ENCODE data around the gene PCDHGC5.

The PCDHGC5 gene

DNA sequence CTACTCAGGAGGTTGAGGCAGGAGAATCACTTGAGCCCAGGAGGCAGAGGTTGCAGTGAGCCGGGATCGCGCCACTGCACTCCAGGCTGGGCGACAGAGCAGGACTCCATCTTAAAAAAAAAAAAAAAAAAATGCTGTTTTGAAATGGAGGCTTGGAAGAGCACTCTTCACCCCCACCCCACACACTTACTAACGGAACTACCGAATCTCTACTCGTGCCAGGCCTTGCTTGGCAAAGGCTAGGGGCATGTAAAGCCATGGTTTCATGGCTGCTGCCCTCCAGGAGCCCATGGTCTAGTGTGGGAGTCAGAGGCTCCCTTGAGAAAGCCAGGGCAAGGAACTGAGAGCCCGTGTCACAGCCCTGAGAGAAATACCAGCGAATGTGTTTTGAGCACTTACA lies 21.3 kb downstream of the PCDHGC5 start:
- peaks cover 21% of the 10 kb centered on the region for H3K4me1 Mint-ChIP-seq
- no peak for ATAC-seq (replicated peaks; ENCODE audit: extremely low read depth, poor library complexity, severe bottlenecking)
- peaks cover 25% of the 10 kb centered on the region for H3K36me3 Mint-ChIP-seq (ENCODE audit: insufficient read depth)
- H3K27me3 Mint-ChIP-seq = peaks cover under 1% of the 10 kb centered on the region
- H3K27ac Mint-ChIP-seq (ENCODE audit: low read depth) = peak overlapping the region; percentile 70
- DNase-seq (ENCODE audit: low spot score in 2 of 2) = no peak
- no peak overlapping the region for H3K4me3 Mint-ChIP-seq
- H3K9me3 Mint-ChIP-seq = no peaks in the 10 kb centered on the region

DNA sequence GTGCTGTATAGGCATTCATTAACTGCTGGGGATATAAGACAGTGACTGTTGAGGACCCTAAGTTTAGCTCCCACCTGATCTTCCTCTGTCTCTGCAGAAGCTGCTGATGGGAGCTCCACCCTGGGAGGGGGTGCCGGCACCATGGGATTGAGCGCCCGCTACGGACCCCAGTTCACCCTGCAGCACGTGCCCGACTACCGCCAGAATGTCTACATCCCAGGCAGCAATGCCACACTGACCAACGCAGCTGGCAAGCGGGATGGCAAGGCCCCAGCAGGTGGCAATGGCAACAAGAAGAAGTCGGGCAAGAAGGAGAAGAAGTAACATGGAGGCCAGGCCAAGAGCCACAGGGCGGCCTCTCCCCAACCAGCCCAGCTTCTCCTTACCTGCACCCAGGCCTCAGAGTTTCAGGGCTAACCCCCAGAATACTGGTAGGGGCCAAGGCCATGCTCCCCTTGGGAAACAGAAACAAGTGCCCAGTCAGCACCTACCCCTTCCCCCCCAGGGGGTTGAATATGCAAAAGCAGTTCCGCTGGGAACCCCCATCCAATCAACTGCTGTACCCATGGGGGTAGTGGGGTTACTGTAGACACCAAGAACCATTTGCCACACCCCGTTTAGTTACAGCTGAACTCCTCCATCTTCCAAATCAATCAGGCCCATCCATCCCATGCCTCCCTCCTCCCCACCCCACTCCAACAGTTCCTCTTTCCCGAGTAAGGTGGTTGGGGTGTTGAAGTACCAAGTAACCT lies 22.1 kb downstream of the PCDHGC5 start:
- no peak for DNase-seq (ENCODE audit: low spot score in 2 of 2)
- peaks cover 28% of the 10 kb centered on the region for H3K36me3 Mint-ChIP-seq (ENCODE audit: insufficient read depth)
- no peak for ATAC-seq (replicated peaks; ENCODE audit: extremely low read depth, poor library complexity, severe bottlenecking)
- peaks cover 21% of the 10 kb centered on the region for H3K4me1 Mint-ChIP-seq
- no peak overlapping the region for H3K4me3 Mint-ChIP-seq
- H3K9me3 Mint-ChIP-seq = no peaks in the 10 kb centered on the region
- no peaks in the 10 kb centered on the region for H3K27me3 Mint-ChIP-seq
- H3K27ac Mint-ChIP-seq (ENCODE audit: low read depth) = no peak overlapping the region

DNA sequence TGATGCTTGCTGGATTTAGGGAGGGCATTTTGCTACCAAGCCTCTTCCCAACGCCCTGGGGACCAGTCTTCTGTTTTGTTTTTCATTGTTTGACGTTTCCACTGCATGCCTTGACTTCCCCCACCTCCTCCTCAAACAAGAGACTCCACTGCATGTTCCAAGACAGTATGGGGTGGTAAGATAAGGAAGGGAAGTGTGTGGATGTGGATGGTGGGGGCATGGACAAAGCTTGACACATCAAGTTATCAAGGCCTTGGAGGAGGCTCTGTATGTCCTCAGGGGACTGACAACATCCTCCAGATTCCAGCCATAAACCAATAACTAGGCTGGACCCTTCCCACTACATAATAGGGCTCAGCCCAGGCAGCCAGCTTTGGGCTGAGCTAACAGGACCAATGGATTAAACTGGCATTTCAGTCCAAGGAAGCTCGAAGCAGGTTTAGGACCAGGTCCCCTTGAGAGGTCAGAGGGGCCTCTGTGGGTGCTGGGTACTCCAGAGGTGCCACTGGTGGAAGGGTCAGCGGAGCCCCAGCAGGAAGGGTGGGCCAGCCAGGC lies 23.0 kb downstream of the PCDHGC5 start:
- Mint-ChIP-seq H3K4me1 (peaks cover 21% of the 10 kb centered on the region), H3K36me3 (ENCODE audit: insufficient read depth) (peaks cover 36% of the 10 kb centered on the region), H3K27ac (ENCODE audit: low read depth) (peak overlapping the region; percentile 12), H3K27me3 (no peaks in the 10 kb centered on the region), H3K9me3 (no peaks in the 10 kb centered on the region), H3K4me3 (peak overlapping the region; percentile 69)
- DNase-seq (ENCODE audit: low spot score in 2 of 2) (no peak), ATAC-seq (replicated peaks; ENCODE audit: extremely low read depth, poor library complexity, severe bottlenecking) (no peak)

DNA sequence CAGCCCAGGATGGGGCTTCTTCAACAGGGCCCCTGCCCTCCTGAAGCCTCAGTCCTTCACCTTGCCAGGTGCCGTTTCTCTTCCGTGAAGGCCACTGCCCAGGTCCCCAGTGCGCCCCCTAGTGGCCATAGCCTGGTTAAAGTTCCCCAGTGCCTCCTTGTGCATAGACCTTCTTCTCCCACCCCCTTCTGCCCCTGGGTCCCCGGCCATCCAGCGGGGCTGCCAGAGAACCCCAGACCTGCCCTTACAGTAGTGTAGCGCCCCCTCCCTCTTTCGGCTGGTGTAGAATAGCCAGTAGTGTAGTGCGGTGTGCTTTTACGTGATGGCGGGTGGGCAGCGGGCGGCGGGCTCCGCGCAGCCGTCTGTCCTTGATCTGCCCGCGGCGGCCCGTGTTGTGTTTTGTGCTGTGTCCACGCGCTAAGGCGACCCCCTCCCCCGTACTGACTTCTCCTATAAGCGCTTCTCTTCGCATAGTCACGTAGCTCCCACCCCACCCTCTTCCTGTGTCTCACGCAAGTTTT lies 23.6 kb downstream of the PCDHGC5 start:
- Mint-ChIP-seq H3K27ac (ENCODE audit: low read depth) (peak overlapping the region; percentile 12), H3K27me3 (no peaks in the 10 kb centered on the region), H3K9me3 (no peaks in the 10 kb centered on the region), H3K4me3 (peak overlapping the region; percentile 69), H3K4me1 (peaks cover 21% of the 10 kb centered on the region), H3K36me3 (ENCODE audit: insufficient read depth) (peaks cover 39% of the 10 kb centered on the region)
- ATAC-seq (replicated peaks; ENCODE audit: extremely low read depth, poor library complexity, severe bottlenecking) = peak; percentile 53
- DNase-seq (ENCODE audit: low spot score in 2 of 2) = peak; percentile 66 to 80

DNA sequence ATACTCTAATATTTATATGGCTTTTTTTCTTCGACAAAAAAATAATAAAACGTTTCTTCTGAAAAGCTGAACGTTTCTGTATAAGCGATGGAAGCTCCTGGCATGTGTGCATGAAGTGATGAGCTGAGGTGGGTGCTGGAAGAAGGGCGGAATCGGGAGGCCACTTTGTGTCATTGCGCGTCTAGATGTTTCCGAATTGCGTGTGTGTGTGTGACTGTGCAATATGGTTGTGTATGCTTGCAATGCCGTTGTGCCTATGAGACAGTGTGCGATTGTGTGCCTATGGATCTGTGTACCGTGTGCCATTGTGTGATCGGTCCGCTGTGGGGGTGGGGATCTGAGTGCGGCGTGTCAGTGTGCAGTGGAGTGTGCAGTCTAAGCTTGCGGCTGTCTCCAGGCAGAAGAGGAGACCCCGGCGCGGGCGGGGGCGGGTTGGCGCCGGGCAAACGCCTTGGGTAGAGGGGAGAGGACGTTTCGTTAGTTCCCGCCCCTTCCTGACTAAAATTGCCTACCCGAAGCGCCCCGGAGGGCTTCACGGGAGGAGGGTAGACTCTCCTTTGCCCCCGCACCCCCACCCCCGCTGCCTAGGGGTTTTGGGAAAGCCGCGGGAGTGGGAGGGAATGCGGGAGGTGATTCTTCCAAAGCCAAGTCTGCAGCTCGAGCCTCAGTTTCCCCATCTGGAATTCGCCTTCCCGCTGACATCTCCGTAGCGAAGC lies 24.2 kb downstream of the PCDHGC5 start:
- Mint-ChIP-seq H3K27me3 (no peaks in the 10 kb centered on the region), H3K9me3 (no peaks in the 10 kb centered on the region), H3K4me1 (peaks cover 21% of the 10 kb centered on the region), H3K36me3 (ENCODE audit: insufficient read depth) (peaks cover 45% of the 10 kb centered on the region), H3K4me3 (peak overlapping the region; percentile 69), H3K27ac (ENCODE audit: low read depth) (peak overlapping the region; percentile 12)
- ATAC-seq (replicated peaks; ENCODE audit: extremely low read depth, poor library complexity, severe bottlenecking) = peak; percentile 25
- DNase-seq (ENCODE audit: low spot score in 2 of 2) = no peak

DNA sequence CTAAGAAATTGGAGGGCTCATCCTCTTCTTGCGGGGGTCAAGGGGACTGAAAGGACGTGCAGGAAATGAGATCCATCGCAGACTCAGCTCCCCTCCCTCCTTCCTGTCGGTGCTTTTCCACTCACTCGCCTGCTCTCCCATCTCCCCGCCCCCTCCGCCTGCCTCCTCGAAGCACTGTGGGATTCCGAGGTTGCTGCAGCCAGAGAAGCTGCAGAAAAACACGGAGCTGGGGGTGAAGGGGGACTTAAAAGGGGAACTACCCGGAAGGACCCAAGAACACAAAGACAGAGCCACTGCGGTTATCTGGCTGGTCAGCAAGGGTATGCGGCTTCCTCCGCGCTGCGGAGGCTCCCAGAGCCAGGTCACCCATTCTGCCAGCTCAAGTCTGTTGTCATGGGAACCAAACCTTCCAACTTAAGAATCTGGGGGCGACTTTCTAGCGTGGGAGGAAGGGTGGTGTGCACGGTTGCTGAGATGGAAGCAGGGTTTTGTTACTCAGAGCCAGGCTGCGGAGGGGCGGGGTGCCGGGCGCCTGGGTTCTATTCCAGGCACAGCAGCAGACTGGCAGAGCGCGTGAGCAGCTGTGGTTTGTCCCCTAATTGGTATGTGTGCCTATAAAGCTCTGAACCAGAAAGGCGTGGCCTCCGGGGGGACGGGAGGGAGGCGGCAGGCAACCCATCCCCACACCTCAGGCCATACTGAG lies 24.9 kb downstream of the PCDHGC5 start:
- DNase-seq (ENCODE audit: low spot score in 2 of 2) (no peak), ATAC-seq (replicated peaks; ENCODE audit: extremely low read depth, poor library complexity, severe bottlenecking) (no peak)
- H3K27ac Mint-ChIP-seq (ENCODE audit: low read depth) = peak overlapping the region; percentile 12
- peaks cover 21% of the 10 kb centered on the region for H3K4me1 Mint-ChIP-seq
- peak overlapping the region; percentile 69 for H3K4me3 Mint-ChIP-seq
- H3K36me3 Mint-ChIP-seq (ENCODE audit: insufficient read depth) = peaks cover 52% of the 10 kb centered on the region
- H3K27me3 Mint-ChIP-seq = no peaks in the 10 kb centered on the region
- H3K9me3 Mint-ChIP-seq = no peaks in the 10 kb centered on the region

DNA sequence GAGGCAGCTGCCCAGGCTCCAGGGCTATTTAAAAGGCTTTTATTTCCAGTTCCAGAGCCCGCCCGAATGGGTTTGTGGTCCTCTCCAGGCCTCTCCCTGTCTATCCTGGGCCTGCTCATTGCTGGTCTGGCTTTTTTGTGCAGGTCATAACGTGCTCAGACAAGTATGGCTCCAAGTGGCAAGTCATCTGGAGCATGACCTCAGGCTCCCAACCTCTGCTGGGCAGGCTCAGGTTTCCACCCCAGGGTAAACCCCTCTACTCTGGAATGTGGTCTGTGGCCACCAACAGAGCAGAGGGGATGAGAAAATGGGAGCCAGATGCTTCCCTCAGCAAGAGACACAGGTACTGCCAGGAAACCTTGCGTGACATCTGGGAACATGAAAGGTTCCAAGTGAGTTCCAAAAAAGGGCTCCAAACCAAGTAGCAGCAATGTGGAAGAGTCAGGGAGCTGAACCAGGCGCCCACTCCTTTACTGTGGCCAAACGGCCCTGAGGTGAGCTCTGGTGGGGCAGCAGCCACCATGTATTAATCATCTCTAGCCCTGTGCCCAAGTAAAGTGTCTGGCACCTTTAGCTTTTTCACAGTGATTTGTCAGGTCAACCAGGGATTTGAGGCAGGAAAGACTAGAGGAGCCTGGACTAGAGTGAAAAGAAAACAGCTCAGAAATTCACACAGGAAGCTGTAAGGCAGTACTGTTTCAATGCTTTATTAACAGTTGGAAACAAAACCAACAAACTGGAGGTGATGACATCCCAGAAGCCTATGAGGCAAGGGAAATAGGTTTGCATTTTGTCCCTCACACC lies 25.7 kb downstream of the PCDHGC5 start:
- DNase-seq (ENCODE audit: low spot score in 2 of 2) (no peak), ATAC-seq (replicated peaks; ENCODE audit: extremely low read depth, poor library complexity, severe bottlenecking) (no peak)
- Mint-ChIP-seq H3K4me1 (peaks cover 21% of the 10 kb centered on the region), H3K27ac (ENCODE audit: low read depth) (no peak overlapping the region), H3K4me3 (peak overlapping the region; percentile 69), H3K27me3 (no peaks in the 10 kb centered on the region), H3K36me3 (ENCODE audit: insufficient read depth) (peaks cover 54% of the 10 kb centered on the region), H3K9me3 (no peaks in the 10 kb centered on the region)

DNA sequence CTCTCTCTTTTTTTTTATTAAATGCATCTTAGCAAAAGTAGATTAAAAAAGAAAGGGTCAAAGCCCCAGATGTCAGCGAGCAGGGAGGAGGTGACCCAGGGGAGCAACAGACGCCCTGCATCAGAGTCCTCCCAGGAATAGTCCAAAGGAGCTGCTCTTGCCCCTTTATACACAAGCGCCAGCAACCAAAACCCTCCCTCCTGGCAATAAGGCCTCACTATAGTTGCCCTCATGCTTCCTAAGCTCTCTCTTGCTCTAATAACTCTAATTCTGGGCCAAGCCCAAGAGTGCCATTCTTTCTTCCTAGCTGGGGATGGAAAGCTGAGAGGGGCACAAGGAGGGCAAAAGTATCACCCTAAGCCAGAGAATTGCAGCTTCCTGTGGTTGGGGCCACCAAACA lies 26.3 kb downstream of the PCDHGC5 start:
- H3K9me3 Mint-ChIP-seq = no peaks in the 10 kb centered on the region
- H3K4me1 Mint-ChIP-seq = peaks cover 21% of the 10 kb centered on the region
- peaks cover 55% of the 10 kb centered on the region for H3K36me3 Mint-ChIP-seq (ENCODE audit: insufficient read depth)
- ATAC-seq (replicated peaks; ENCODE audit: extremely low read depth, poor library complexity, severe bottlenecking) = no peak
- DNase-seq (ENCODE audit: low spot score in 2 of 2) = no peak
- H3K27me3 Mint-ChIP-seq = no peaks in the 10 kb centered on the region
- no peak overlapping the region for H3K27ac Mint-ChIP-seq (ENCODE audit: low read depth)
- no peak overlapping the region for H3K4me3 Mint-ChIP-seq

DNA sequence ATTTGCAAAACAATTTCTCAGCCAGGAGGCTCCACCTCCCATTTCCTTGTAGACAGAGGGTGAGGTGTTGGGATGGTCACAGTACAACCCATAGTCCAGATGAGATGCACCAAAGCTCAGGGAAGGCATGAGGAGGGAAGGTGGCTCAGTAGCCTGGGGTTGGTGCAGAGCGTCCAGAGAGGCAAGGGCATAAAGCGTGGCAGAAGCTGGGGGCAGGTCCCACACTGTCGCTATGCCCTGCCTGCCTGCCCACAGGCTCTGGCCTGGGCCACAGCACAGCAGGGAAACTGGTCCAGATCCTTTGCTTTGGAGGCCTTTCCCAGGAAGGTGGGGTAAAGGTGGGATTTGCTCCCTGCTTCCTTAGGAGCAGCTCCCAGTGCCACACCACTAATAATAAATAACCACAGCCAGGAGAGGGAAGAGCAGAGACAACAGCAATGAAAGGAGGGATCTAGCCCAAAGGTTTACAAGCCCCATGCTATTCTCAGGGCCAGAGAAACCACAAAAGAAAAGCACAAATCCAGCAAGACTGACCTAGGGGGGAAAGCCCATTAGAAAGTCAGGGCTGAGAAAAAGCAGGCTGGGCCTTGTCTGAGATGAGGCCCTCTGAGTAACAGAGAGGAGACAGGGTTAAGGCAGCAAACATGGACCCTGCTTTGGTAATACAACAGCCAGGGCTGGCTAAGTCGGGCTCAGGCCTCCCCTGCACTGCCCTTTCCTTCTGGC lies 27.2 kb downstream of the PCDHGC5 start:
- Mint-ChIP-seq H3K9me3 (no peaks in the 10 kb centered on the region), H3K27ac (ENCODE audit: low read depth) (no peak overlapping the region), H3K4me1 (peaks cover 21% of the 10 kb centered on the region), H3K27me3 (no peaks in the 10 kb centered on the region), H3K4me3 (no peak overlapping the region), H3K36me3 (ENCODE audit: insufficient read depth) (peaks cover 61% of the 10 kb centered on the region)
- ATAC-seq (replicated peaks; ENCODE audit: extremely low read depth, poor library complexity, severe bottlenecking) = no peak
- DNase-seq (ENCODE audit: low spot score in 2 of 2) = no peak

DNA sequence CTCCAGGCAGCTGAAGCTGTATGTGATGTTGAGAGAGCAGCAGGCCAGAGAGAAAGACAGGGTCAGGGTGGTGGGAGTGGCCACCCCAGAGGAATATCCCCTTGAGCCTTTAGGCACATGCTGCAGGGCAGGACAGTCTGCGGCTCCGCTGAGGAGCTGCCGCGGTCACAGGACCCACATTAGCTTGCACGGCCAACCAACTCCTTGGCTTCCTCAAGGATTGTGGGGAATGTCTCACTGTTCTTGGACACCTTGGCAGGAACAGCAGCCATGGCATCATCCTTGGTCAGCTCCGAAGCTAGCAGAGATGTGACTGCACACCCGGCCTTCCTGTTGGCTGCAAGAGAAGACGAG lies 27.8 kb downstream of the PCDHGC5 start:
- Mint-ChIP-seq H3K4me3 (no peak overlapping the region), H3K9me3 (no peaks in the 10 kb centered on the region), H3K27ac (ENCODE audit: low read depth) (no peak overlapping the region), H3K4me1 (peaks cover 21% of the 10 kb centered on the region), H3K36me3 (ENCODE audit: insufficient read depth) (peaks cover 67% of the 10 kb centered on the region), H3K27me3 (no peaks in the 10 kb centered on the region)
- DNase-seq (ENCODE audit: low spot score in 2 of 2) = no peak
- ATAC-seq (replicated peaks; ENCODE audit: extremely low read depth, poor library complexity, severe bottlenecking) = no peak

DNA sequence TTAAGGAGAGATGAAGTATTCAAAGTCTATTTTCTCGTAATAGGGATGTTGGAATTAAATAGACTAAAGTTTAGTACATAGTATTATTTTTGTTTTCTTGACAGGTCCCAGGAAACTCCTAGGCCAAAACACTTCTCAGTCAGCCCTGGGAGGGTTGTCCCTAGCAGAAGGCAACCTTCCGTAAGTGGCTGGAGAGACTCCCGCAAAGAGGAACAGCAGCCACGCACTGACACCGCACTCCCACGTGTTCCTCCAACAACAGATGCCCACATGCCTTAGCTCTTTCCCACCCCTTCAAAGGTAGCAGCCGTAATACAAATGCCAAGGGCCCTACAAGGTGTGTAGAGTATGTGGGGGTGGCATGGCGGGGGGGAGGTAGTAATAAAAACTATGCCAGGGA lies 28.4 kb downstream of the PCDHGC5 start:
- peaks cover 20% of the 10 kb centered on the region for H3K4me1 Mint-ChIP-seq
- H3K27me3 Mint-ChIP-seq = no peaks in the 10 kb centered on the region
- no peak for DNase-seq (ENCODE audit: low spot score in 2 of 2)
- no peak overlapping the region for H3K27ac Mint-ChIP-seq (ENCODE audit: low read depth)
- no peak for ATAC-seq (replicated peaks; ENCODE audit: extremely low read depth, poor library complexity, severe bottlenecking)
- peaks cover 73% of the 10 kb centered on the region for H3K36me3 Mint-ChIP-seq (ENCODE audit: insufficient read depth)
- H3K9me3 Mint-ChIP-seq = no peaks in the 10 kb centered on the region
- H3K4me3 Mint-ChIP-seq = no peak overlapping the region

Data from central memory CD8-positive, alpha-beta T cell (primary cell).